Measurements from ENCODE around the gene CARD14. TPM values are rescaled to one million over a fixed set of nuclear protein-coding genes. Genes with fewer than 3 reads are reported as not detected.
"Not testable (repeated sequence)": the region's sequence is repeated elsewhere in the genome, so short reads cannot be mapped to it uniquely, and the experiment has no call there.

The CARD14 gene
- total RNA-seq, 1 experiment from 2014 or later = 0.10 TPM

DNA sequence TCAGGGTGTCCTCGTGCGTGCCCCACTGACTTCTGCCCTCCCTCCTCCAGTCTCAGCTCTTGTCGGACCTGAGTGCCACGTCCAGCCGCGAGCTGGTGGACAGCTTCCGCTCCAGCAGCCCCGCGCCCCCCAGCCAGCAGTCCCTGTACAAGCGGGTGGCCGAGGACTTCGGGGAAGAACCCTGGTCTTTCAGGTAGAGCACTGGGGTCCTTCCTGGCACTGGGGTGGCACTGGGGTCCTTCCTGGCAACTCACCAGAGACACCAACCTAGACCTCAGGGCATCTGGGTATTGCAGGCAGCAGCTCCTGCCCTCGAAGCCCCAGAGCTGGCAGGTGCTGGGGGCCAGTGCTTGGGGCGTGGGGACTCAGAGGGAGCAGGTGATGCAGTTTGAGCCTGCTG lies 25.3 kb downstream of the CARD14 start:
- DNase-seq = no peak
- Histone ChIP-seq H3K27me3 (no peaks in the 10 kb centered on the region), H3K36me3 (no peaks in the 10 kb centered on the region), H3K4me3 (no peak overlapping the region), H3K9me3 (peaks cover 3% of the 10 kb centered on the region; the same call in 1 of the 2 replicates)

DNA sequence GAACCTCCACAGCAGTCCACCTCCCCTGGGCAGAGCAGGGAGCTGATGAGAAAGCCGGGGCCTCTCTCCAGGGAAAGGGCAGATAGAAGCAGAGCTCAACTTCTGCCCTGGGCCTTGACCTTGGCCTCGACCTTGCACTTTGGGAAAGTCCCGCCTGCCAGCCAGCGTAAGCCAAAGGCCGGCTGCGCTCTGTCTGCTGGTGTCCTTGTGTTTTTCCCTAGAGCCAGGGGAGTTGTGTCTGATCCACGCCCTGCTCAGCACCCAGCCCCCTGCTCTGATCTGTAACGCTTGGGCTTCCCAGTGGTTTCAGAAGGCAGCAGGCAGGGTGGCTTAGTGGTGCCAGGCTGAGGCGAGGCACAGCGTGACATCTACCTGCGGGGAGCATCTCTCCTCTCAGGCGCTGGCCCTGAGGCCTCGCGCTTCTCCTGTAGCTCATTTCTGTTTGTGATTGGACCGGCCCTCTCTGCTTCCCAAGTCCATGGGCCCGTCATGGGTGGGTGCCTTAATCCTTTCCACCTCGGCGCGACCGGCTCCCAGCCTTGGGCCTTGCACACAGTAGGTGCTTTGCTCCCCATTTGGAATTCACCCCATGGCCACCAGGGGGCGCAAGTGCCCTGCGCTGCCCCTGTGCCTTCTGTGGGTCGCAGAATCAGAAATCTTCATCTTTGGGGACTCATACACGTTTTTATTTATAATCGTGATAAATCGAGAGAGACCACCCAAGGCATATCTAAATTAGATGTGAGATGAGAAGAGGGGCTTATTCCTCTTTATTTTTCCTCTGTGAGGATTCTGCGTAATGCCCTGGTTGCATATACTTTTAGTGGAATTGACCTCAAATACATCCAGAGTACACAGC lies 26.1 kb downstream of the CARD14 start:
- no peaks in the 10 kb centered on the region for H3K27me3 ChIP-seq
- no peak for DNase-seq
- H3K9me3 ChIP-seq = peaks cover 3% of the 10 kb centered on the region; the same call in 1 of the 2 replicates
- no peak overlapping the region for H3K4me3 ChIP-seq
- no peaks in the 10 kb centered on the region for H3K36me3 ChIP-seq

DNA sequence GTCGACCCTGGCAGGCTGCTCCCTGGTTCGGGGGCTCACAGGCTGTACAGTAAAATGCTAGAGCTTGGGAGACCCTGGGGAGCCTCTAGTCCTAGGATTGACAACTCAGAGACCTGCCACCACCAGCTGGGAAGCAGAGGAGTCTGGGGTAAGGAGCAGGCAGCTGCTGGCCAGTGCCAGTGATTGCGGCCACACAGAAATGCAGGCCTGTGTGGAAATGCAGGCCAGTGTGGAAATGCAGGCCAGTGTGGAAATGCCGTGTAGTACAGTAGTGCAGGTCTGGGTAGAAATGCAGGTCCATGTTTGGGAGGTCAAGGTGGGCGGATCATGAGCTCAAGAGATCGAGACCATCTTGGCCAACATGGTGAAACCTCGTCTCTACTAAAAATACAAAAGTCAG lies 26.8 kb downstream of the CARD14 start:
- Histone ChIP-seq H3K27me3 (no peaks in the 10 kb centered on the region), H3K9me3 (peaks cover 3% of the 10 kb centered on the region; the same call in 1 of the 2 replicates), H3K36me3 (no peaks in the 10 kb centered on the region), H3K4me3 (no peak overlapping the region)
- DNase-seq = no peak

DNA sequence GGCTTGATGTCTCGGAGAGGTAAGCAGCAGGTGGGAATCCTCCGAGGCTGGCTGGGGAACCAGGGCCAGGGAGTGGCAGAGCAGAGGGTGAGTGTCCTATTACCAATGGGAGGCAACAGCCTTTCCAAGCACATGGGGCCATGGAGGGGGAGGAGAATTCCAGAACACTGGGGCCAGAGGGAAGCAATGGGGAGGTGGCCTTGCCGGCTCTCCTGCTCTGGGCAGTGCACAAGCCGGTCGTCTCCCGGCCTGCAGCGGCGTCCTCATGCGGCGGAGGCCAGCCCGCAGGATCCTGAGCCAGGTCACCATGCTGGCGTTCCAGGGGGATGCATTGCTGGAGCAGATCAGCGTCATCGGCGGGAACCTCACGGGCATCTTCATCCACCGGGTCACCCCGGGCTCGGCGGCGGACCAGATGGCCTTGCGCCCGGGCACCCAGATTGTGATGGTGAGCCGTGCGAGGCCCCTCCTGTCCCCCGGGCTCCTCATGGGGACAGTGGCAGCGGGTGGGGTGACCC lies 28.4 kb downstream of the CARD14 start:
- no peaks in the 10 kb centered on the region for H3K27me3 ChIP-seq
- no peak overlapping the region for H3K4me3 ChIP-seq
- H3K9me3 ChIP-seq = peaks cover 3% of the 10 kb centered on the region; the same call in 1 of the 2 replicates
- DNase-seq = no peak
- no peaks in the 10 kb centered on the region; the same call in 1 of the 2 replicates for H3K36me3 ChIP-seq

DNA sequence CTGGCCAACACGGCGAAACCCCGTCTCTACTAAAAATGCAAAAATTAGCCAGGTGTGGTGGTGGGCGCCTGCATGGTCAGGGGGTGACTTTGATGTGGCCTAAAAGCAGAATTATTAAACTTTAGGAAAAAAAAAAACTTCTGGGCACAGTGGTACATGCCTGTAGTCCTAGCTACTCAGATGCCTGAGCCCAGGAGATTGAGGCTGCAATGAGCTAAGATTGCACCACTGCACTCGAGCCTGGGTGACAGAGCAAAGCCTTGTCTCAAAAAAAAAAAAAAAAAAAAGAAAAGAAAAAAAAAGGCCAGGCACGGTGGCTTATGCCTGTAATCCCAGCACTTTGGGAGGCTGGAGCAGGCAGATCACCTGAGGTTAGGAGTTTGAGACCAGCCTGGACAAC lies 29.5 kb downstream of the CARD14 start:
- DNase-seq, H3K36me3 ChIP-seq, H3K4me3 ChIP-seq, H3K9me3 ChIP-seq, H3K27me3 ChIP-seq: not testable (repeated sequence)

DNA sequence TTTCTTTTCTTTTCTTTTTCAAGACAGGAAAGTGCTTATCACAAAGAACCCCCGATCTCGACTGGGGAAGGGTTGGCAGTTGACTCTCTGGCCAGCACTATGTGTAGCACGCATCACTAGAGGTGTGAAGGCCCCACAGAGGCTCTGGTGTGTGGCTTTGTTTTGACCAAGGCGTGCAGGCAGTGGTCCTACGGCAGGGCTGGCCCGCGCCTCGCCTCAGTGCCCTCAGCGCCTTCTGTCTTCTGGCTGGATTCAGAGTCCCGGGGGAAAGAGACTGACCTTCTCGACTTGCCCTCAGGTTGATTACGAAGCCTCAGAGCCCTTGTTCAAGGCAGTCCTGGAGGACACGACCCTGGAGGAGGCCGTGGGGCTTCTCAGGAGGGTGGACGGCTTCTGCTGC lies 31.6 kb downstream of the CARD14 start:
- no peak overlapping the region for H3K4me3 ChIP-seq
- no peaks in the 10 kb centered on the region; the same call in 1 of the 2 replicates for H3K36me3 ChIP-seq
- DNase-seq = no peak
- H3K27me3 ChIP-seq = no peaks in the 10 kb centered on the region
- no peaks in the 10 kb centered on the region for H3K9me3 ChIP-seq

DNA sequence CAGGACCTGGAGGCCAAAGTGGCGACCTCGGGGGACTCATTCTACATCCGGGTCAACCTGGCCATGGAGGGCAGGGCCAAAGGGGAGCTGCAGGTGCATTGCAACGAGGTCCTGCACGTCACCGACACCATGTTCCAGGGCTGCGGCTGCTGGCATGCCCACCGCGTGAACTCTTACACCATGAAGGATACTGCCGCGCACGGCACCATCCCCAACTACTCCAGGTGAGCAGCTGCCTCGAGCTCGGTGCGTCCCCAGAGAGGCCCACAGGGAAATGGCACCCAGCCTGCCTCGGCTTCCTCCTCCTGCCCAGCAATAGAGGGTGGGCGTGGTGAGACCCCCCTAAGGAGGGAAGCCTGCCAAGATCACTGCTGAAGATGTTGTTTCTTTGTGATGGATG lies 32.4 kb downstream of the CARD14 start:
- Histone ChIP-seq H3K36me3 (no peaks in the 10 kb centered on the region; the same call in 1 of the 2 replicates), H3K4me3 (no peak overlapping the region), H3K9me3 (no peaks in the 10 kb centered on the region), H3K27me3 (no peaks in the 10 kb centered on the region)
- no peak for DNase-seq

DNA sequence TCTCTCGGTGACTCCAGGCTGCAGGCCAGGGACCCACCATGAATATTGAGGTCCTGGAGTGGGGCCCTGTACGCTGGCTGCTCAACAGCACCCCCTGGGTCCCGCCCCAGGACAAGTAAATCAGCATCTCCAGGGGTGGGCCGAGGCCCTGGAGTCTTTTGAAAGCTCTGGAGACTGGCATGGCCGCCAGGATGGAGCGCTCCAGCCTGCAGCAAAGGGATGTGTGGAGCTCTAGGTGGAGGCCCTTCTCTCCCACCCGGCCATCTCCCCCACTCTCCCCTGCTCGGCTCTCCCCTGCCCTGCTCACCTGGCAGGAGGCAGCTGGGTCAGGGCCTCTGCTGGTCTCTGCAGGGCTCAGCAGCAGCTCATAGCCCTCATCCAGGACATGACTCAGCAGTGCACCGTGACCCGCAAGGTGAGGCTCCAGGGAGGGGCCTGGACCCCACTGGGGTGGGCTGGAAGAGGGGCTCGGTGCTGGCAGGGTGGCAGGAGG lies 33.7 kb downstream of the CARD14 start:
- H3K36me3 ChIP-seq = no peaks in the 10 kb centered on the region; the same call in 1 of the 2 replicates
- DNase-seq = no peak
- no peaks in the 10 kb centered on the region for H3K27me3 ChIP-seq
- H3K9me3 ChIP-seq = no peaks in the 10 kb centered on the region
- H3K4me3 ChIP-seq = no peak overlapping the region

DNA sequence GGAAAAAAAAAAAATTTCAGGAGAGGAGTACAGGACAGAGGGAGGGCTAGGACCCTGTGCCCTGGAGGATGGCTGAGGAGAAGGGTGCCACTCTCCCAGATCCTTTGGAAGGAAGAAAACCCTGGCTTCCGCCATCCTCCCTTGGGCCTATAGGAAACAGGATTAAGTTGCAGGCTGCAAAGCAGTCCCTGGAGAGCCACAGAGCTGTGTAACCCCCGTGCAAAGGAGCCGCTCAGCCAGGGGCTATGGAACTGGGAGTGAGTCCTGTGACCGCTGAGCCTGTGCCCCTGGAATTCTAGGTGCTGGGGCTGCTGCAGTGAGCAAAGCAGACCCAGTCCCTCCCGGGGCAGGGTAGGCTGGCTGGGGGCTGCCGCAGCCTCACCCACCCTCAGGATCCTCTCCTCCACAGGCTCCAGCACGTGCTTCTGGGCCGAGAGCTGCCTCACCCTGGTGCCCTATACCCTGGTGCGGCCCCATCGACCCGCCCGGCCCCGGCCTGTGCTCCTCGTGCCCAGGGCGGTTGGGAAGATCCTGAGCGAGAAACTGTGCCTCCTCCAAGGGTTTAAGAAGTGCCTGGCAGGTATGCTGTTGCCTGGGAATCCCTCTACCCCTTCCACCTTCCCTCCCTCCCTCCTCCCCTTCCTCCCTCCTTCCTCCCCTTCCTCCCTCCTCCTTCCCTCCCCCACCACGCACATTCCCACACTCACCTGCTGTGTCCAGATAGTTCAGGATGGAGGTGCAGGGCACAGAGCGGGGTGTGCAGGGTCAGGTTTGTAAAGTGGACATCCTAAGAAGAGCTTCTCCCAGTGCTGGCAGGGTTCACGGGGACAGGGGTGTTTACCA lies 35.0 kb downstream of the CARD14 start:
- peaks cover 2% of the 10 kb centered on the region; the same call in 1 of the 2 replicates for H3K36me3 ChIP-seq
- no peaks in the 10 kb centered on the region for H3K27me3 ChIP-seq
- H3K4me3 ChIP-seq = no peak overlapping the region
- DNase-seq = no peak
- no peaks in the 10 kb centered on the region for H3K9me3 ChIP-seq

DNA sequence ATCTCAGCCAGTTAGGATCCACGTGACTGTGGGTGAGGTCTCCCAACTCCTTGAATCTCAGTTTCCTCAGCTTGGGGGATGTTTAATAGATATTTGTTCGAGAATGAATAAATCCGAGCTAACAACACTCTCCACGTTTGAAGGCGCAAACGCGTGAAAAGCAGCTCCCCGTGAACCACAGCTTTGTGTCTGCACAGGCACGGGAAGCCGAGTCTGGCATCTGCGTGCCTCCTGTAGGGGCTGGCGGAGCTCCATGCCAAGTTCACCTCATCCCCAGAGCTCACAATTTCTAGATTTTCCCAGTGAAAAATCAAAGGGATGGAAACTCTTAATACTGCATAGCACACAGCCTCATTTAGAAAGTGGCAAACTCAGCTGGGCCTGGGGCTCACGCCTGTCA lies 36.0 kb downstream of the CARD14 start:
- H3K36me3 ChIP-seq = peaks cover 12% of the 10 kb centered on the region; the same call in 1 of the 2 replicates
- no peak overlapping the region for H3K4me3 ChIP-seq
- DNase-seq = no peak
- no peaks in the 10 kb centered on the region for H3K27me3 ChIP-seq
- H3K9me3 ChIP-seq = no peaks in the 10 kb centered on the region

DNA sequence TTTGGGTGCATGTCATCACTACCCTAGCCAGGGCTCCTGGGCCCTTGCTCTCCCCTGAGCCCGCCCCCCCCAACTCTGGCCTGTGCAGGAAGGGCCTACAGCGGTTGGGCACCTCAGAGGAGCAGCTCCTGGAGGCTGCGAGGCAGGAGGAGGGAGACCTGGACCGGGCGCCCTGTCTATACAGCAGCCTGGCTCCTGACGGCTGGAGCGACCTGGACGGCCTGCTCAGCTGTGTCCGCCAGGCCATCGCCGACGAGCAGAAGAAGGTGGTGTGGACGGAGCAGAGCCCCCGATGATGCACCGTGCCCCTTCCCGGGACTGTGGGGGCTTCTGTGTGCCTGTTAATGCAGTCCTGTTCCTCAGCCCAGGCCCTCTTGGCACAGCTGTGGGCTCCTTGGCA lies 38.2 kb downstream of the CARD14 start:
- Histone ChIP-seq H3K9me3 (no peaks in the 10 kb centered on the region), H3K36me3 (peaks cover 24% of the 10 kb centered on the region), H3K4me3 (no peak overlapping the region), H3K27me3 (no peaks in the 10 kb centered on the region)
- DNase-seq = no peak

DNA sequence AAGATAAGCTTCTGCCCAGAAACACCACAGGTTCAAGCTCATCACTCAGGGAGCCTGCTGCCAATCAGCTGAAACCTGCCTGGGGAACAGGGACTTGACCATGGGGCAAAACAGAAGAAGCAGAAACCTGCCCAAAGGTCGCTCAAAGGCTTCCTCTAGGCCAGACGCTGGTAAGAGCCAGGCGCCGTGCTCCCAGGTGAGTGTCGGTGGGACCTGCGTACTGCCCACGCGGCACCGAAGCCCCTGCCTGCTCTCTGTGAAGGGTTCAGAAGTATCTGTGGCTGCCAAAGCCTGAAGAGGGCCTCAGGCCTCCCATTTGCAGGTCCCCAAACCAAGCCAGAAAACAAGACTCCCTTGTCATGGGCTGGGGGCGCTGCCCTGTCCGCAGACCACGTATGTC lies 39.9 kb downstream of the CARD14 start:
- Histone ChIP-seq H3K27me3 (no peaks in the 10 kb centered on the region), H3K9me3 (no peaks in the 10 kb centered on the region), H3K4me3 (no peak overlapping the region), H3K36me3 (peaks cover 39% of the 10 kb centered on the region)
- DNase-seq = no peak

DNA sequence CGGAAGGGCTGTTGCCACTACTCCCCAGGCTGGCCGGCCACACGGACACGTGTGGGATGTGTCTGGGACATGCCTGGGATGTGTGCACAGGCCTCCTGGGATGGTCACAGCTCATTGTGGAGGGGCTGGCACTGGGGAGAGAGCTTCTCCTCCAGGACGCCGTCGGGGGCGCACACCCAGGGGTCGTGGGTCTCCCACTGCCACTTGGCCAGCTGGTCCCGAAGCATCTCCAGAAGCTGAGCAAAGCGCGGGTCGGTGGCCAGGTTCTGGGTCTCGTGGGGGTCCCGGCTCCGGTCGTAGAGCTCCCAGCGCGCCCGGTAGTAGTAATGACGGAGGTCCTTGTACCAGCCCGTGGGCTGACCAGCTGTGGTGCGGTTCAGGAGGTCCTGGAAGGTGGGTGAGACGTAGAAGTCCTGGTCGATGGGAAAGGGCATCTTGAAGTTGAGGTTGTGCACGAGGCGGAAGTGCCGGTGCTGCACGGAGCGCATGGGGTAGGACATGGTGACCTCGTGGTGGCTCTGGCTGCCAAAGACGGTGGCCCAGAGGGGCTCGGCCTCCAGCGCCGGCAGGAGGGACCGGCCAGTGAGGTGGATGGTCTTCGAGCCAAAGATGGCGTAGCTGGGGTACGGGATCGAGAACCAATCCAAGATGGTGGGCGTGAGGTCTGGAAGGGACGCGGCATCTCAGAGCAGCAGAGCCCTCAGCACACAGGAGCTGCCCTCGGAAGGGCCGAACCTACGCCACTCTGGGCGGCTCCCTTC lies 40.7 kb downstream of the CARD14 start:
- H3K4me3 ChIP-seq = no peak overlapping the region
- no peak for DNase-seq
- H3K9me3 ChIP-seq = no peaks in the 10 kb centered on the region
- peaks cover 44% of the 10 kb centered on the region for H3K36me3 ChIP-seq
- no peaks in the 10 kb centered on the region for H3K27me3 ChIP-seq

DNA sequence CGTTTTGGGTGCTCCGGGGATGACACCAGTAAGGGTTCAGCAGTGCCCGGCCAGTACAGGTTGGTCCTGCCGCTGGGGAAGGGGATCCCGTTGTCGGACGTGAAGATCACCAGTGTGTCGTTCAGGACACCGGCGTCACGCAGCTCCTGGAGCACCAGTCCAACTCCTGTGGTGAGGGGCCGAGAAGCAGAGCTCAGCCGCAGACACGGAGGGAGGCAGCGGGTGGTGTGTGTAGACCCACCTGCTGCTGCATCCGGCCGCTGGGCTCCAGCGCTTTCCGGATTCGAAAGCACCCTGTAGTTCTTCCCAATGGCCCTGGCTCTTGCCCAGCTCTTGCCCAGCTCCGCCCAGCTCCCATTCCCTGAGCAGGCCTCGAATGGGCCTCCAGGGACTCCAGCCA lies 42.3 kb downstream of the CARD14 start:
- no peak for DNase-seq
- Histone ChIP-seq H3K36me3 (peaks cover 56% of the 10 kb centered on the region), H3K4me3 (no peak overlapping the region), H3K27me3 (no peaks in the 10 kb centered on the region), H3K9me3 (no peaks in the 10 kb centered on the region)

DNA sequence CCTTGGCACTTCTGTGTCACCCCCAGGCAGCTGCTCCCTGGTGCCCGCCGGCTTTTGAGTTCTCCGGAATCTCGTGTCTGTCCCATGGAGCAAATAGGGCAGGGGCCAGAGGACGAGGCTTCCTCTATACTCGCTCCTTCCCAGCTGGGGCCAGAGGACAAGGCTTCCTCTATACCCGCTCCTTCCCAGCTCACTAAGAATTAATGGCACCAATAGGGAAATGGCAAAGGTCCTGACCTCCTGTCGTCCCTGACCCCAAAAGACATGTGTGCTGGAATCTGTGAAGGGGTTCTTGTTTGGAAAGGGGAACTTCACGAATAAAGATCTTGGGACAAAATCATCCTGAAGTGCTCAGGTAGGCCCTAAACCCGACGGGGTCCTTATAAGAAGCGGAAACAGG lies 42.7 kb downstream of the CARD14 start:
- H3K27me3 ChIP-seq = no peaks in the 10 kb centered on the region
- no peak overlapping the region for H3K4me3 ChIP-seq
- H3K9me3 ChIP-seq = no peaks in the 10 kb centered on the region
- no peak for DNase-seq
- H3K36me3 ChIP-seq = peaks cover 60% of the 10 kb centered on the region

DNA sequence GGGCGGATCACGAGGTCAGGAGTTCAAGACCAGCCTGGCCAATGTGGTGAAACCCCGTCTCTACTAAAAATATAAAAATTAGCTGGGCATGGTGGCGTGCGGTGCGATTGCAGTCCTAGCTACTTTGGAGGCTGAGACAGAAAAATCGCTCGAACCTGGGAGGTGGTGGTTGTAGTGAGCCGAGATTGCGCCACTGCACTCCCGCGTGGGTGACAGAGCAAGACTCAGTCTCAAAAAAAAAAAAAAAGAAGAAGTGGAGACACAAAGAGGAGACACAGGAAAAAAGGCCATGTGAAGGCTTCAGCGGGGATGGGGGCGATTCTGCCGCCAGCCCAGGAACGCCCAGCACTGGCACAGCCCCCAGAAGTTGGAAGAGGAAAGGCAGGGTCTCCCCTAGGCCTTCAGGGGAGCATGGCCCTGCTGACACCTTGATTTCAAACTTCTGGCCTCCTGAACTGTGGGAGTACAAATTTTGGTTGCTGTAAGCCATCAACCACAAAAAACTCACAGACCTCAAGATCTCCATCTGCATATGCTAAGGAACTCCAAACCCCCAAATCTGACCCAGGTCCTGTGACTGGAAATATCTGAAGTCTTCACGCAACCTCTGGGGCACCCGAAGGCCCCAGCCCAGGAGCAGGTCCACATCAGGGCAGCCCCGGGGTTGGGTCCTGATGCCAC lies 43.3 kb downstream of the CARD14 start:
- Histone ChIP-seq H3K36me3 (peaks cover 64% of the 10 kb centered on the region), H3K9me3 (no peaks in the 10 kb centered on the region), H3K27me3 (no peaks in the 10 kb centered on the region), H3K4me3 (no peak overlapping the region)
- DNase-seq = no peak
